Activated CD4-positive, CD25-positive, alpha-beta regulatory T cell treated with anti-CD3 and anti-CD28 coated beads, Interleukin-2, amount 50 U/mL, for 72 hours (primary cell): ENCODE results near the gene VPS36.
"Not testable (repeated sequence)": the region's sequence is repeated elsewhere in the genome, so short reads cannot be mapped to it uniquely, and the experiment has no call there.

Experiments used
- DNase-seq: peaks from one replicate; pipeline ENCODE4 v3.0.0; 2021

Gene VPS36

GRCh38 chr13:52432456-52432855 lies 18.0 kb downstream of the VPS36 start:
- no peak for DNase-seq

- DNase-seq: no peak
Measured at GRCh38 chr13:52428295-52428694, 22.1 kb downstream of the VPS36 start.

GRCh38 chr13:52421216-52421615 lies 29.2 kb downstream of the VPS36 start:
- no peak for DNase-seq

- DNase-seq: no peak
Measured at GRCh38 chr13:52419080-52419479, 31.4 kb downstream of the VPS36 start.

- no peak for DNase-seq
Measured at GRCh38 chr13:52414963-52415362, 35.5 kb downstream of the VPS36 start.

GRCh38 chr13:52414051-52414450 lies 36.4 kb downstream of the VPS36 start:
- no peak for DNase-seq

GRCh38 chr13:52412128-52412527 lies 38.3 kb downstream of the VPS36 start:
- DNase-seq: no peak

- DNase-seq: no peak
Measured at GRCh38 chr13:52411629-52412028, 38.8 kb downstream of the VPS36 start.

- DNase-seq: not testable (repeated sequence)
Measured at GRCh38 chr13:52408071-52408658, 42.3 kb downstream of the VPS36 start.

GRCh38 chr13:52407436-52407835 lies 43.0 kb downstream of the VPS36 start:
- DNase-seq: not testable (repeated sequence)

- no peak for DNase-seq
Measured at GRCh38 chr13:52406629-52407028, 43.8 kb downstream of the VPS36 start.

GRCh38 chr13:52405767-52406494 lies 44.5 kb downstream of the VPS36 start, which contains the start of gene THSD1:
TSS of gene THSD1 (minus strand) at chr13:52406172. CDS start at chr13:52402600, 3,572 bp downstream.
- no peak for DNase-seq

- no peak for DNase-seq
Measured at GRCh38 chr13:52405369-52405766, 45.1 kb downstream of the VPS36 start.

GRCh38 chr13:52399708-52400107 lies 50.7 kb downstream of the VPS36 start:
- no peak for DNase-seq

GRCh38 chr13:52399046-52399445 lies 51.4 kb downstream of the VPS36 start:
- no peak for DNase-seq

- no peak for DNase-seq
Measured at GRCh38 chr13:52395704-52396103, 54.7 kb downstream of the VPS36 start.

GRCh38 chr13:52394586-52394985 lies 55.8 kb downstream of the VPS36 start:
- no peak for DNase-seq

- no peak for DNase-seq
Measured at GRCh38 chr13:52393572-52394357, 56.7 kb downstream of the VPS36 start.

GRCh38 chr13:52387721-52388120 lies 62.7 kb downstream of the VPS36 start:
- no peak for DNase-seq

GRCh38 chr13:52385870-52386269 lies 64.6 kb downstream of the VPS36 start:
- DNase-seq: no peak

GRCh38 chr13:52383366-52383765 lies 67.1 kb downstream of the VPS36 start:
- DNase-seq: no peak

GRCh38 chr13:52378312-52378711 lies 72.1 kb downstream of the VPS36 start:
- no peak for DNase-seq

GRCh38 chr13:52377898-52378297 lies 72.5 kb downstream of the VPS36 start:
- no peak for DNase-seq

- DNase-seq: no peak
Measured at GRCh38 chr13:52374873-52375411, 75.5 kb downstream of the VPS36 start.
